ENCODE measurements around the gene COL1A1. TPM values are rescaled to one million over a fixed set of nuclear protein-coding genes. Genes with fewer than 3 reads are reported as not detected.

COL1A1 gene
- total RNA-seq, 6 donors from 2014 or later, result 15.4 to 555 (median 117) TPM

GRCh38 chr17:50238601-50239280 lies 37.3 kb upstream of the COL1A1 start:
- Histone ChIP-seq H3K9me3 (peaks cover 0 to 3% (median 0%) of the 10 kb centered on the region in 4 donors), H3K4me1 (no peaks in the 10 kb centered on the region), H3K27me3 (no peaks in the 10 kb centered on the region), H3K36me3 (no peaks in the 10 kb centered on the region), H3K4me3 (no peak overlapping the region), H3K27ac (no peak overlapping the region)
- ATAC-seq (ENCODE audit: low FRiP score in 2 of 2) (no peak), DNase-seq (no peak)
- WGBS, 2 donors, result 50 to 54% methylated on average over 8 to 9 of the region's 9 CpGs
- TF ChIP-seq CTCF (IDR thresholded peaks at IDR 0.05), result no peak
- TF ChIP-seq POLR2AphosphoS5 (IDR thresholded peaks at IDR 0.05), result no peak
- no peak for TF ChIP-seq POLR2A (IDR thresholded peaks at IDR 0.05)
- TF ChIP-seq EP300 (IDR thresholded peaks at IDR 0.05), result no peak

- H3K27ac ChIP-seq, result no peak overlapping the region
- H3K36me3 ChIP-seq, result no peaks in the 10 kb centered on the region
- peaks cover 0 to 3% (median 0%) of the 10 kb centered on the region in 4 donors for H3K9me3 ChIP-seq
- no peak overlapping the region for H3K4me3 ChIP-seq
- WGBS, 2 donors, result 33 to 42% methylated on average over 2 of the region's 2 CpGs
- no peak for DNase-seq
- no peak for TF ChIP-seq POLR2A (IDR thresholded peaks at IDR 0.05)
- TF ChIP-seq POLR2AphosphoS5 (IDR thresholded peaks at IDR 0.05), result no peak
- TF ChIP-seq CTCF (IDR thresholded peaks at IDR 0.05), result no peak
- TF ChIP-seq EP300 (IDR thresholded peaks at IDR 0.05), result no peak
- H3K27me3 ChIP-seq, result no peaks in the 10 kb centered on the region
- no peaks in the 10 kb centered on the region for H3K4me1 ChIP-seq
- ATAC-seq (ENCODE audit: low FRiP score in 2 of 2), result no peak
Measured at GRCh38 chr17:50237901-50238300, 36.5 kb upstream of the COL1A1 start.

DNA sequence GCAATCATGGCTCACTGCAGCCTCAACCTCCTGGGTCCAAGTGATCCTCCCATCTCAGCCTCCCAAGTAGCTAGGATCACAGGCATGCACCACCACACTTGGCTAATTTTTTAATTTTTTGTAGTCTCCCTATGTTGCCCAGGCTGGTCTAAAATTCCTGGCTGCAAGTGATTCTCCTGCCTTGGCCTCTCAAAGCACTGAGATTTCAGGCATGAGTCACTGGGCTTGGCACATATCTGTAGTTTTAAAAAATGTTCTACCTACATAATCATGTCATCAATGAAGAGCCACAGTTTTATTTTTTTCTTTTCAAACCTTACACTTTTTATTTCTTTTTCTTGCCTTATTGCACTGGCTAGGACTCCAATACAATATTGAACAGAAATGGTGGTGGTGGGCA lies 33.1 kb upstream of the COL1A1 start:
- no peaks in the 10 kb centered on the region for H3K36me3 ChIP-seq
- H3K4me3 ChIP-seq, result no peak overlapping the region
- no peak for TF ChIP-seq POLR2A (IDR thresholded peaks at IDR 0.05)
- no peak for TF ChIP-seq CTCF (IDR thresholded peaks at IDR 0.05)
- no peak for TF ChIP-seq POLR2AphosphoS5 (IDR thresholded peaks at IDR 0.05)
- TF ChIP-seq EP300 (IDR thresholded peaks at IDR 0.05), result no peak
- H3K4me1 ChIP-seq, result no peaks in the 10 kb centered on the region
- ATAC-seq (ENCODE audit: low FRiP score in 2 of 2) (no peak), DNase-seq (no peak)
- H3K27ac ChIP-seq, result no peak overlapping the region
- no peaks in the 10 kb centered on the region for H3K27me3 ChIP-seq
- H3K9me3 ChIP-seq, result peaks cover 0 to 3% (median 0%) of the 10 kb centered on the region in 4 donors

- WGBS, 2 donors, result 58 to 85% methylated on average over 3 of the region's 3 CpGs
- ATAC-seq (ENCODE audit: low FRiP score in 2 of 2) (no peak), DNase-seq (no peak)
- Histone ChIP-seq H3K9me3 (peaks cover 0 to 9% (median 3%) of the 10 kb centered on the region in 4 donors), H3K27me3 (no peaks in the 10 kb centered on the region), H3K27ac (no peak overlapping the region), H3K4me3 (no peak overlapping the region), H3K4me1 (peaks cover 14 to 23% (median 20%) of the 10 kb centered on the region in 4 donors), H3K36me3 (no peaks in the 10 kb centered on the region)
- no peak for TF ChIP-seq EP300 (IDR thresholded peaks at IDR 0.05)
- TF ChIP-seq CTCF (IDR thresholded peaks at IDR 0.05), result no peak
- TF ChIP-seq POLR2A (IDR thresholded peaks at IDR 0.05), result no peak
- TF ChIP-seq POLR2AphosphoS5 (IDR thresholded peaks at IDR 0.05), result no peak
Measured at GRCh38 chr17:50225701-50226240, 24.3 kb upstream of the COL1A1 start.

GRCh38 chr17:50222922-50223321 lies 21.5 kb upstream of the COL1A1 start:
- 68 to 74% methylated on average over 6 of the region's 6 CpGs for WGBS, 2 donors

More at GRCh38 chr17:50222922-50223321, 21.5 kb upstream of the COL1A1 start:
- Histone ChIP-seq H3K4me1 (peaks cover 21 to 50% (median 40%) of the 10 kb centered on the region in 4 donors), H3K27ac (peak overlapping the region; percentile 59 to 84 (median 78)), H3K27me3 (no peaks in the 10 kb centered on the region), H3K36me3 (no peaks in the 10 kb centered on the region), H3K4me3 (no peak overlapping the region), H3K9me3 (peaks cover 0 to 9% (median 3%) of the 10 kb centered on the region in 4 donors)
- ATAC-seq (ENCODE audit: low FRiP score in 2 of 2), result no peak
- no peak for TF ChIP-seq CTCF (IDR thresholded peaks at IDR 0.05)
- TF ChIP-seq EP300 (IDR thresholded peaks at IDR 0.05), result no peak
- no peak for TF ChIP-seq POLR2AphosphoS5 (IDR thresholded peaks at IDR 0.05)
- no peak for TF ChIP-seq POLR2A (IDR thresholded peaks at IDR 0.05)
- no peak for DNase-seq
